HepG2 (cell line): Measurements from ENCODE around the gene AOX1. TPM values are rescaled to one million over a fixed set of nuclear protein-coding genes. Genes with fewer than 3 reads are reported as not detected.

Experiments used
- AGO1 ChIP-seq: fragments of 200-400 bp; formaldehyde crosslinking; IDR thresholded peaks from 2 replicates; pipeline ENCODE4 v1.6.1; 2017; ENCODE audit warnings: mild to moderate bottlenecking, low read depth, low read length, moderate library complexity; ENCODE audit not compliant: poor library complexity, severe bottlenecking
- DBP ChIP-seq: sonication (generic); formaldehyde crosslinking; IDR thresholded peaks from 2 replicates; pipeline ENCODE4 v1.4.0; 2020; ENCODE audit warnings: missing genetic modification reagents; ENCODE audit errors: not compliant biosample characterization
- DMTF1 ChIP-seq: sonication (generic); formaldehyde crosslinking; IDR thresholded peaks from 2 replicates; pipeline ENCODE4 v1.4.0; 2020; ENCODE audit warnings: mild to moderate bottlenecking, missing genetic modification reagents
- KDM5B ChIP-seq: sonication (generic); formaldehyde crosslinking; IDR thresholded peaks from 2 replicates; pipeline ENCODE4 v1.4.0; 2020; ENCODE audit warnings: missing genetic modification reagents, mild to moderate bottlenecking, borderline replicate concordance
- PHF20 ChIP-seq: sonication (generic); formaldehyde crosslinking; IDR thresholded peaks from 2 replicates; pipeline ENCODE4 v1.5.0; 2020; ENCODE audit warnings: mild to moderate bottlenecking, missing genetic modification reagents
- POLR2A ChIP-seq, 2 experiments: IDR thresholded peaks; 2 replicates each; pipeline ENCODE4 v1.6.1; 2011; ENCODE audit warnings: low read depth in 2 of 2, low read length in 2 of 2, mild to moderate bottlenecking in 1 of 2, moderate library complexity in 1 of 2; ENCODE audit not compliant: insufficient read depth in 1 of 2
- POLR2AphosphoS2 ChIP-seq: IDR thresholded peaks from 2 replicates; pipeline ENCODE4 v1.6.1; 2011; ENCODE audit warnings: low read depth, low read length, improper control_type of control experiment
- POLR2AphosphoS5 ChIP-seq: IDR thresholded peaks from 2 replicates; pipeline ENCODE4 v1.6.1; 2012; ENCODE audit warnings: low read depth, low read length
- RNF2 ChIP-seq: fragments of 450-650 bp; conservative IDR thresholded peaks from 2 replicates; pipeline ENCODE4 v1.6.1; 2016; ENCODE audit warnings: low read depth
- STAT5B ChIP-seq: sonication (generic); formaldehyde crosslinking; IDR thresholded peaks from 2 replicates; pipeline ENCODE4 v1.4.0; 2020; ENCODE audit warnings: missing genetic modification reagents
- ZBTB44 ChIP-seq: sonication (generic); formaldehyde crosslinking; IDR thresholded peaks from 2 replicates; pipeline ENCODE4 v1.4.0; 2020; ENCODE audit warnings: missing genetic modification reagents
- ZFP91 ChIP-seq: sonication (generic); formaldehyde crosslinking; IDR thresholded peaks from 2 replicates; pipeline ENCODE4 v1.9.0; 2022; ENCODE audit warnings: missing genetic modification reagents, mild to moderate bottlenecking, borderline replicate concordance
- ZNF609 ChIP-seq: sonication (generic); formaldehyde crosslinking; IDR thresholded peaks from 2 replicates; pipeline ENCODE4 v1.4.0; 2020; ENCODE audit warnings: mild to moderate bottlenecking, missing genetic modification reagents, borderline replicate concordance
- ZNF761 ChIP-seq: sonication (generic); formaldehyde crosslinking; conservative IDR thresholded peaks from 2 replicates; pipeline ENCODE4 v1.4.0; 2020; ENCODE audit warnings: mild to moderate bottlenecking, missing genetic modification reagents
- ZNF781 ChIP-seq: sonication (generic); formaldehyde crosslinking; IDR thresholded peaks from 2 replicates; pipeline ENCODE4 v1.5.1; 2020; ENCODE audit warnings: borderline replicate concordance, mild to moderate bottlenecking, missing genetic modification reagents; ENCODE audit errors: not compliant biosample characterization
- ZNF841 ChIP-seq: sonication (generic); formaldehyde crosslinking; IDR thresholded peaks from 2 replicates; pipeline ENCODE4 v1.8.1; 2023; ENCODE audit warnings: missing genetic modification reagents, borderline replicate concordance
- polyA plus RNA-seq, 8 experiments: library from polyadenylated mRNA; depleted of rRNA in 3 of 8; stranded (reverse) in 7 of 8; unstranded in 1 of 8; fragments of >200 nt; fragmentation: Illumina TruSeq in 4 of 8; extraction: Trizol in 4 of 8; gene quantifications; 2 replicates each; pipeline versions ENCODE4 v1.2.1 to v1.2.3, GENCODE V29; 2011 to 2016; ENCODE audit warnings: low read depth in 4 of 8, missing spikeins in 1 of 8, mixed read lengths in 1 of 8; ENCODE audit not compliant: insufficient read depth in 1 of 8
- total RNA-seq, 5 experiments: library from RNA; depleted of rRNA; stranded (reverse); fragments of >200 nt; fragmentation: Illumina TruSeq; extraction: Trizol; gene quantifications; 2 replicates each; pipeline ENCODE4 v1.2.3, GENCODE V29; 2016; ENCODE audit warnings: low read depth in 1 of 5

Gene AOX1
- total and polyA plus RNA-seq, 2 of the 13 experiments (the other 11 are each of a cell fraction or from before 2014, with no cell fraction given) = 9.2 to 18.0 TPM

- no peak for TF ChIP-seq STAT5B (CRISPR knock-in tag)
- peak; percentile 74; the same call in 1 of the 2 replicates for TF ChIP-seq RNF2
- TF ChIP-seq AGO1 = peak; percentile 54
- peak; percentile 50 for TF ChIP-seq POLR2AphosphoS5
- TF ChIP-seq POLR2AphosphoS2 = no peak
- peak; percentile 59; the same call in 1 of the 2 replicates for TF ChIP-seq ZNF609
- peak; percentile 51 to 60 for TF ChIP-seq POLR2A (IDR thresholded peaks at IDR 0.05; ENCODE audit: insufficient read depth in 1 of 2, low read depth in 2 of 2, low read length in 2 of 2)
- 0 out of 2 replicates have a peak, but pooled peaks have one; percentile 10 for TF ChIP-seq DMTF1 (CRISPR knock-in tag)
- TF ChIP-seq ZFP91 (CRISPR knock-in tag) = peak; percentile 89
- peak; percentile 95 for TF ChIP-seq KDM5B (CRISPR knock-in tag)
- TF ChIP-seq DBP (CRISPR knock-in tag) = peak; percentile 44
- TF ChIP-seq ZNF841 (CRISPR knock-in tag) = no peak
- TF ChIP-seq ZNF761 (CRISPR knock-in tag) = peak; percentile 81; the same call in 1 of the 2 replicates
- peak; percentile 46; the same call in 1 of the 2 replicates for TF ChIP-seq ZBTB44 (CRISPR knock-in tag)
- TF ChIP-seq PHF20 (CRISPR knock-in tag) = peak; percentile 51; the same call in 1 of the 2 replicates
- TF ChIP-seq ZNF781 = peak; percentile 97
These were observed at the start of gene AOX1 (continued) for GRCh38 chr2:200585730-200586643.
